ENCODE data around the gene LHX3.

Gene LHX3

GRCh38 chr9:136207616-136208015, 2.7 kb upstream of the LHX3 start:
- DNase-seq (ENCODE audit: low read depth), result no peak

- DNase-seq (ENCODE audit: low read depth), result no peak
Observed at GRCh38 chr9:136206602-136207275, 1.8 kb upstream of the LHX3 start.

- no peak for DNase-seq (ENCODE audit: low read depth)
Observed at GRCh38 chr9:136205707-136205992, 722 bp upstream of the LHX3 start.

- DNase-seq (ENCODE audit: low read depth), result no peak
Observed at GRCh38 chr9:136204145-136204805, 653 bp downstream of the LHX3 start.

- DNase-seq (ENCODE audit: low read depth), result no peak
Observed at GRCh38 chr9:136203408-136204144, 1.4 kb downstream of the LHX3 start.

GRCh38 chr9:136202454-136203407, 2.2 kb downstream of the LHX3 start:
- DNase-seq (ENCODE audit: low read depth), result no peak

- DNase-seq (ENCODE audit: low read depth), result no peak
Observed at GRCh38 chr9:136201609-136202453, 3.1 kb downstream of the LHX3 start.

- no peak for DNase-seq (ENCODE audit: low read depth)
Observed at GRCh38 chr9:136201174-136201573, 3.8 kb downstream of the LHX3 start.

GRCh38 chr9:136200424-136200823, 4.5 kb downstream of the LHX3 start:
- no peak for DNase-seq (ENCODE audit: low read depth)

- no peak for DNase-seq (ENCODE audit: low read depth)
Observed at GRCh38 chr9:136199391-136200288, 5.3 kb downstream of the LHX3 start.

- no peak for DNase-seq (ENCODE audit: low read depth)
Observed at GRCh38 chr9:136198605-136199083, 6.3 kb downstream of the LHX3 start.

GRCh38 chr9:136197930-136198604, 6.9 kb downstream of the LHX3 start:
- no peak for DNase-seq (ENCODE audit: low read depth)

GRCh38 chr9:136197084-136197875, 7.6 kb downstream of the LHX3 start:
- no peak for DNase-seq (ENCODE audit: low read depth)

- no peak for DNase-seq (ENCODE audit: low read depth)
Observed at GRCh38 chr9:136196404-136197083, 8.4 kb downstream of the LHX3 start.

- no peak for DNase-seq (ENCODE audit: low read depth)
Observed at GRCh38 chr9:136194540-136194939, 10.4 kb downstream of the LHX3 start.

- no peak for DNase-seq (ENCODE audit: low read depth)
Observed at GRCh38 chr9:136193891-136194279, 11.0 kb downstream of the LHX3 start.

- no peak for DNase-seq (ENCODE audit: low read depth)
Observed at GRCh38 chr9:136193127-136193890, 11.6 kb downstream of the LHX3 start.
